NCI-H2196 (cell line): Measurements from ENCODE around the gene LMAN1L.

ENCODE experiments used
- DNase-seq: peaks from one replicate; lab custom pipeline; 2025; ENCODE audit not compliant: unreplicated experiment; lab: John Stamatoyannopoulos, UW

LMAN1L gene

GRCh38 chr15:74854453-74855022, 41.9 kb downstream of the LMAN1L start:
- no peak for DNase-seq

GRCh38 chr15:74855857-74856256, 43.2 kb downstream of the LMAN1L start:
- no peak for DNase-seq

GRCh38 chr15:74856537-74856936, 43.9 kb downstream of the LMAN1L start:
- no peak for DNase-seq

- peak; percentile 55 for DNase-seq
Measured at GRCh38 chr15:74857082-74857655, 44.5 kb downstream of the LMAN1L start.

- DNase-seq, result peak; percentile 19
Measured at GRCh38 chr15:74857671-74858368, 45.2 kb downstream of the LMAN1L start.

GRCh38 chr15:74858369-74858740, 45.7 kb downstream of the LMAN1L start:
- DNase-seq, result no peak

GRCh38 chr15:74863239-74864056, 50.8 kb downstream of the LMAN1L start:
- DNase-seq, result no peak

- DNase-seq, result no peak
Measured at GRCh38 chr15:74864296-74864695, 51.7 kb downstream of the LMAN1L start.

- DNase-seq, result no peak
Measured at GRCh38 chr15:74865316-74865715, 52.7 kb downstream of the LMAN1L start.

- no peak for DNase-seq
Measured at GRCh38 chr15:74866090-74866489, 53.5 kb downstream of the LMAN1L start.

GRCh38 chr15:74867466-74868038, 54.9 kb downstream of the LMAN1L start:
- DNase-seq, result no peak

GRCh38 chr15:74868059-74868458, 55.4 kb downstream of the LMAN1L start:
- DNase-seq, result no peak

GRCh38 chr15:74869372-74869725, 56.7 kb downstream of the LMAN1L start:
- DNase-seq, result no peak

- no peak for DNase-seq
Measured at GRCh38 chr15:74869726-74870407, 57.2 kb downstream of the LMAN1L start.

GRCh38 chr15:74870436-74871215, 58.0 kb downstream of the LMAN1L start:
- no peak for DNase-seq

- no peak for DNase-seq
Measured at GRCh38 chr15:74872702-74873035, 60.0 kb downstream of the LMAN1L start.

GRCh38 chr15:74873036-74873755, 60.6 kb downstream of the LMAN1L start, which contains the start of gene SCAMP2:
TSS of gene SCAMP2 (minus strand) at chr15:74873365. CDS start at chr15:74873255, 110 bp downstream.
- peak; percentile 71 for DNase-seq

- DNase-seq, result no peak
Measured at GRCh38 chr15:74873756-74874424, 61.3 kb downstream of the LMAN1L start.
